ENCODE data around the gene NCF4.

Gene NCF4

DNA sequence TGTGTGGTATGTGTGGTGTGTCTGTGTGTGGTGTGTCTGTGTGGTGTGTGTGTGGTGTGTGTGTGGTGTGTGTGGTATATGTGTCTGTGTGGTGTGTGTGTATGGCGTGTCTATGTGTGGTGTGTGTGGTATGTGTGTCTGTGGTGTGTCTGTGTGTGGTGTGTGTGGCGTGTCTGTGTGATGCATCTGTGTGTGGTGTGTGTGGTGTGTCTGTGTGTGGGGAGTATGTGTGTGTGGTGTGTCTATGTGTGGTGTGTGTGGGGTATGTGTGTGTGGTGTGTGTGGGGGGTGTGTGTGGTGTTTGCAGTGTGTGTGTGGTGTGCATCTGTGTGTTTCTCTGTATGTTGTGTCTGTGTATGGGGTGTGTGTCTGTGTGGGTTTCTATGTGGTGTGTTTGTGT, 36.2 kb upstream of the NCF4 start:
- H3K36me3 ChIP-seq (ENCODE audit: control insufficient read depth, insufficient read depth, low read length), result no peaks in the 10 kb centered on the region
- H3K27me3 ChIP-seq (ENCODE audit: control insufficient read depth, insufficient read depth, low read length), result peaks cover 20% of the 10 kb centered on the region
- no peak overlapping the region for H3K4me3 ChIP-seq (ENCODE audit: low read length)
- H3K4me1 ChIP-seq (ENCODE audit: control insufficient read depth, insufficient read depth, low read length), result no peaks in the 10 kb centered on the region
- no peak overlapping the region for H3K9ac ChIP-seq (ENCODE audit: low read length)
- no peaks in the 10 kb centered on the region for H3K9me3 ChIP-seq (ENCODE audit: control insufficient read depth, low read length)

DNA sequence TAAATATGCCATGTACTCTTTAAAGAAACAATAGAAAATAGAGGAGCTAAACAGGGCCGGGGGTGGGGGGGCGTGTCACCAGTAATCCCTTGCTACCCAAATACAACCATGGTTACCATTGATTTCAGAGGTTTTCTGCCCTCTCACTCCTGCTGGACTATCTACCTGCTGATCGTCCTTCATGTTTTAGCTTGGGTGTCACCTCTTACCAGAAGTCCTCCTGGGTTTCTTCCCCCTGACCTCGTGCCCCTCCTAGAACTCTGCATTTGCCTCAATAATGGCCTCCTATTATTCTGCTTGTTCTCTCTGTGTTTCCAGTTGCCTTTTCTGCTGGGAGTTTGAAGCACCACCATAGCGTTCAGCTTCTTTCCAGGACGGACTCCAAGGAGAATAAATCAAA, 34.5 kb upstream of the NCF4 start:
- no peaks in the 10 kb centered on the region for H3K36me3 ChIP-seq (ENCODE audit: control insufficient read depth, insufficient read depth, low read length)
- H3K9me3 ChIP-seq (ENCODE audit: control insufficient read depth, low read length), result no peaks in the 10 kb centered on the region
- no peaks in the 10 kb centered on the region for H3K4me1 ChIP-seq (ENCODE audit: control insufficient read depth, insufficient read depth, low read length)
- H3K4me3 ChIP-seq (ENCODE audit: low read length), result no peak overlapping the region
- H3K9ac ChIP-seq (ENCODE audit: low read length), result no peak overlapping the region
- peaks cover 11% of the 10 kb centered on the region for H3K27me3 ChIP-seq (ENCODE audit: control insufficient read depth, insufficient read depth, low read length)

DNA sequence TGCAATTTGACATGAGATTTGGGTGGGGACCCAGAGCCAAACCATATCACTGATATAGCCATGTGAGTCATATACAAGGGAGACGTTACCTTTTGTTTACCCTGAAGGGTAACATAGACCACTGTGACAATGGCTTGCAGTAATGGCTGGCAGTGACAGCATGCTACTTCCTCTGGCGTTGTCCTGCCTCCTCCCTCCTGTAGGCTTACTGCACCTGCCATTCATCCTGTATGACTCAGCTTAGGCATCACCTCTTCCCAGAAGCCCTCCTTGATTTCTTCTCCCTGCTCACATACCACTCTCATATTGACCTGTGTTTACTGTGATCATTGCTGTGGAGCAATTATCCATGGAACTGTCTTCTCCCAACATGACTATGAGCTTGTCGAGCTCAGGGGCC, 32.0 kb upstream of the NCF4 start:
- Histone ChIP-seq H3K36me3 (ENCODE audit: control insufficient read depth, insufficient read depth, low read length) (no peaks in the 10 kb centered on the region), H3K9ac (ENCODE audit: low read length) (no peak overlapping the region), H3K4me3 (ENCODE audit: low read length) (no peak overlapping the region), H3K27me3 (ENCODE audit: control insufficient read depth, insufficient read depth, low read length) (peaks cover 6% of the 10 kb centered on the region), H3K9me3 (ENCODE audit: control insufficient read depth, low read length) (no peaks in the 10 kb centered on the region), H3K4me1 (ENCODE audit: control insufficient read depth, insufficient read depth, low read length) (no peaks in the 10 kb centered on the region)

DNA sequence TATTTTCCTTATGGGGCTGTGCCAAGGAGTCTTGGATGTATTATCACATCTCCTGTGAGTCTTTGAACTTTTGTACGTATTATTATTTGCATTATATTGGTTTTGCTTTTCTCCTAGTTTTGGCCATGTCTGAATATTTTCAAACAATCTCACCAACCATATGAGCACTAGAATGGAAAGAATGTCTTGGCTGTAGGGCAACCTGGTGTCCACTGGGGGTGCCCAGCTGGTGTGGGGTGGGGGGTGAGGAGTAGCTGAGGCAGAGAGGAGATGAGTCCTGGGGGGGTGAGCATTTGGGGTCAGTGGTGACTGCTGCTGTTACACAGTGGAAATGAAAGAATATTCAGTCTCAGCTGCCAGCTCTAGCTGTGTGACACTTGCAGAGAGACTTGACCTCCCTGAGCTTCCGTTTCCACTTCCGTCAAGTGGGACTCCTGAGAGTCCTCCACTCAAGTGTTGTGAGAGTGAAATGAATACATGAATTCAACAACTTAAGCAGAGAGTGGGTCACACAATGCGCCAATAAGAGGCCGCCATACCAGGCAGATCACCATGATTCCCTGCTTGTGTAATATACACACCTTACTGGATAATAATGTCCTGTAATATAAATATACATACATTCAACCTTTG, 31.3 kb upstream of the NCF4 start:
- no peak overlapping the region for H3K4me3 ChIP-seq (ENCODE audit: low read length)
- H3K9ac ChIP-seq (ENCODE audit: low read length), result no peak overlapping the region
- no peaks in the 10 kb centered on the region for H3K4me1 ChIP-seq (ENCODE audit: control insufficient read depth, insufficient read depth, low read length)
- no peaks in the 10 kb centered on the region for H3K36me3 ChIP-seq (ENCODE audit: control insufficient read depth, insufficient read depth, low read length)
- no peaks in the 10 kb centered on the region for H3K9me3 ChIP-seq (ENCODE audit: control insufficient read depth, low read length)
- peaks cover 6% of the 10 kb centered on the region for H3K27me3 ChIP-seq (ENCODE audit: control insufficient read depth, insufficient read depth, low read length)

DNA sequence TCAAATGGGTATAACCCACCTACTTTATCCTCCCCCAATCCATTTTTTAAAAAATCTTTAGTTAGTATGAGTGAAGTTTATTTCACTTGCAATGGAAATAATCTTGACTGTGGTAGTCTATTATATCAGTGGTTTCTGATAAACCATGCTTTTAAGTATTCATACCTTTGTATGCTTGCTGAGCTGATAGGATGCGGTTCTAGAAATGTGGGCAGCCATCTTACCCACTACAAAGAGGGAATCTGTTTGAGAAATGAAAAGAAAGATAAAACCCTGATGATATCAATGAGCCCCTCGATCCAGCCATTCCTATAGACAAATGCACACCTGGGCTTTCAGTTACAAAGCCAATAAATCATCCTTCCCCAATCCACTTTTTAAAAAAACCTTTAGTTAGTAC, 30.2 kb upstream of the NCF4 start:
- Histone ChIP-seq H3K4me1 (ENCODE audit: control insufficient read depth, insufficient read depth, low read length) (no peaks in the 10 kb centered on the region), H3K4me3 (ENCODE audit: low read length) (no peak overlapping the region), H3K9me3 (ENCODE audit: control insufficient read depth, low read length) (no peaks in the 10 kb centered on the region), H3K9ac (ENCODE audit: low read length) (no peak overlapping the region), H3K27me3 (ENCODE audit: control insufficient read depth, insufficient read depth, low read length) (peaks cover 6% of the 10 kb centered on the region), H3K36me3 (ENCODE audit: control insufficient read depth, insufficient read depth, low read length) (no peaks in the 10 kb centered on the region)

DNA sequence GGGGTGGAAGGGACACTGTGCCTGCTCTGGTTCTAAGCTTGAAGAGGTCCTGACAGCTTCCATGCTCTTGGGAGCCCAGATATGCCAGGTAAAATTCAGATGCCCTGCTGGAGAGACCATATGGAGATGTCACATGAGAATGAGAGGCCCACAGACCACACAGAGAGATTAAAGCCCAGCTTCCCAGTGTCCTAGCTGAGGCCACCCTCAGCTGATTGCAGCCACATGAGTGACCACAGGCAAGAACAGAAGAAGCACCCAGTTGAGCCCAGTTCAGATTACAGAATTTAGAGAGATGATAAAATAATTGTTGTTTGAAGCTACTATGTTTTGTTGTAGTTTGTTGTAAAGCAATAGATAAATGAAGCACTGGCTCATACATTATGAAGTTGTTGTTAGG, 29.6 kb upstream of the NCF4 start:
- no peak overlapping the region for H3K9ac ChIP-seq (ENCODE audit: low read length)
- H3K27me3 ChIP-seq (ENCODE audit: control insufficient read depth, insufficient read depth, low read length), result peaks cover 6% of the 10 kb centered on the region
- no peaks in the 10 kb centered on the region for H3K9me3 ChIP-seq (ENCODE audit: control insufficient read depth, low read length)
- H3K4me3 ChIP-seq (ENCODE audit: low read length), result no peak overlapping the region
- H3K4me1 ChIP-seq (ENCODE audit: control insufficient read depth, insufficient read depth, low read length), result no peaks in the 10 kb centered on the region
- H3K36me3 ChIP-seq (ENCODE audit: control insufficient read depth, insufficient read depth, low read length), result no peaks in the 10 kb centered on the region

DNA sequence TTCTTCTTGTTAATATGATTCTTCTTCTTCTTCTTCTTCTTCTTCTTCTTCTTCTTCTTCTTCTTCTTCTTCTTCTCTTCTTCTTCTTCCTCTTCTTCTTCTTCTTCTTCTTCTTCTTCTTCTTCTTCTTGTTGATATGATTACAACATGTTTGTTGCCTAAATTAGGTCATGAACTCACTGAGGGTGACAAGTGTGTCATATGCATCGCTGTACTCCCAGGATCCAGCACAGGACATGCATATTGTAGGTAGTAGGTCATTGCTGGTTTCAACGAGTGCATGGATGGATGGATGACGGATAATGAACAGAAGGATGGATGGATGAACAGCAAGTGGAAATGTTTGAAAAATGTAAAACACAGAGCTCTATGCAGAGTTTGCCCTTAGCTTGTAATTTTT, 29.1 kb upstream of the NCF4 start:
- Histone ChIP-seq H3K9ac (ENCODE audit: low read length) (no peak overlapping the region), H3K9me3 (ENCODE audit: control insufficient read depth, low read length) (no peaks in the 10 kb centered on the region), H3K27me3 (ENCODE audit: control insufficient read depth, insufficient read depth, low read length) (peaks cover 6% of the 10 kb centered on the region), H3K4me3 (ENCODE audit: low read length) (no peak overlapping the region), H3K36me3 (ENCODE audit: control insufficient read depth, insufficient read depth, low read length) (no peaks in the 10 kb centered on the region), H3K4me1 (ENCODE audit: control insufficient read depth, insufficient read depth, low read length) (no peaks in the 10 kb centered on the region)

DNA sequence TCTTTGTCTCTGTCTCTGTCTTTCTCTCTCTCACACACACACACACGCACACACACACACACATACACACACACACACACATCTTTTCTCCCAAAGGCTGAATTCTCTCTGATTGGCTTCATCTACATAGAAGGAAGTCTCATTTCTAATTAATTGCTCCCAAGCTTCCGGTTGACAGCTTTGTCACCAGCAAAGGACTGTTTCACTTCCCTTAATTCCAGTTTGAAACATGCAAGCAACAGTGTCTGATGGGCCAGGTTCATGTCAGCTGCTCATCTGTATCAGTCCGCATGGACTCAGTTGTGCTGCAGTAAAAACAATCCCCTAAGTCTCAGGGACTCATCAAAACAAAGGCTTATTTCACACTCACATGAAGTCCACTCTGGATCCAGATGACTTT, 27.7 kb upstream of the NCF4 start:
- Histone ChIP-seq H3K9ac (ENCODE audit: low read length) (no peak overlapping the region), H3K36me3 (ENCODE audit: control insufficient read depth, insufficient read depth, low read length) (no peaks in the 10 kb centered on the region), H3K4me3 (ENCODE audit: low read length) (no peak overlapping the region), H3K4me1 (ENCODE audit: control insufficient read depth, insufficient read depth, low read length) (no peaks in the 10 kb centered on the region), H3K27me3 (ENCODE audit: control insufficient read depth, insufficient read depth, low read length) (peaks cover 6% of the 10 kb centered on the region), H3K9me3 (ENCODE audit: control insufficient read depth, low read length) (no peaks in the 10 kb centered on the region)

DNA sequence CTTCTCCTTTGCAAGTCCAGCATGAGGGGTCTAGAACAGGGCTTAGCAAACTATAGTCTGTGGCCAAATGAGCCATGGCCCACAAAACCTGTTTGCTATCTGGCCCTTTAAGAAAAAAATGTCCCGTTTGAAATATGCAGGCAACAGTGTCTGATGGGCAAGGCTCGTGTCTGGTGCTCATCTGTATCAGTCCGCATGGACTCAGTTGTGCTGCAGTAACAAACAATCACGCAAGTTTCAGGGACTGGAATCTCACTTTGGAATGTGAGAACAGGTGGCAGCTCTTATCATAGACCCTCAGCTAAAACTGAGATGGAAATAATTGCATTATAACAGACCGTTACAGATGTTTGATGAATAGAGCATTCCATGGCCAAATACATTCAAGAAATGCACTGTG, 24.9 kb upstream of the NCF4 start:
- H3K27me3 ChIP-seq (ENCODE audit: control insufficient read depth, insufficient read depth, low read length), result peaks cover 8% of the 10 kb centered on the region
- no peak overlapping the region for H3K4me3 ChIP-seq (ENCODE audit: low read length)
- H3K36me3 ChIP-seq (ENCODE audit: control insufficient read depth, insufficient read depth, low read length), result no peaks in the 10 kb centered on the region
- H3K4me1 ChIP-seq (ENCODE audit: control insufficient read depth, insufficient read depth, low read length), result no peaks in the 10 kb centered on the region
- no peak overlapping the region for H3K9ac ChIP-seq (ENCODE audit: low read length)
- H3K9me3 ChIP-seq (ENCODE audit: control insufficient read depth, low read length), result no peaks in the 10 kb centered on the region

DNA sequence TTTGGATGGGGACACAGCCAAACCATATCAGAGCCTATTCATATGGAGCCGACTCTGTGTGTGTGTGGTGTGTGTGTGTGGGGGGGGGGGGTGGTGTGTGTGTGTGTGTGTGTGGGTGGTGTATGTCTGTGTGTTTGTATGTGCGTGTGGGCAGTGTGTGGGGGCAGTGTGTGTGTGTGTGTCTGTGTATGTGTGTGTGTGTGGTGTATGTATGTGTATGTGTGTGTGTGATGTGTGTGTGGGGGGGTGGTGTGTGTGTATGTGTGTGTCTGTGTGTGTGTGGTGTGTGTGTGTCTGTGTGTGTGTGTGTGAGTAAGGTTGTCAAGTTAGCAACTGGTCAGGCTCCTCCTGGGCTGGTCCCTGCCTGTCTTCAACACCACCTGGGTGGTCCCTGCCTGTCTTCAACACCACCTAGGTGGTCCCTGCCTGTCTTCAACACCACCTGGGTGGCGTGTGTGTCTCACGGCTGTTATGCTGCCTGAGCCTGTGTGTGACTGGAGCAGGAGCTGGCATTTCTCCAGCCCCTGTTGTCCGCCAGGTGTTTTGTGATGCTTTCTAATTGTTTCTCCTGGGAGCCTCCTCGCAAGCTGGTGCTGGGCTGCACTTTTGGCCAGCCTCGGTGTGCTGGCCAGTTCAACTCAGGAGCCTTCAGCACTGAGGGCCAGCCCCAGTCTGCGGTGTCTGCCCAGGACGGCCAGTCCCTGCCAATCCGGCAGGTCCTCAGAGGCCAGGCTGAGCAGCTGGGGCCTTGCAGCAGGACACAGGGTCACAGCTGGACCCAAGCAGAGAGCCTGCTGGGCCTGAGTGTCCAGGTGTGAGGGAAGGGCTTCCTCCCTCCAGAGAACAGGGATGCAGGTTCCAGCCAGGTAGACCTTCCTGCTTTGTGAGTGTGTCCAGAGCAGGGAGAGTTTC, 22.4 kb upstream of the NCF4 start:
- H3K36me3 ChIP-seq (ENCODE audit: control insufficient read depth, insufficient read depth, low read length), result no peaks in the 10 kb centered on the region
- no peak overlapping the region for H3K9ac ChIP-seq (ENCODE audit: low read length)
- H3K9me3 ChIP-seq (ENCODE audit: control insufficient read depth, low read length), result no peaks in the 10 kb centered on the region
- no peaks in the 10 kb centered on the region for H3K4me1 ChIP-seq (ENCODE audit: control insufficient read depth, insufficient read depth, low read length)
- H3K4me3 ChIP-seq (ENCODE audit: low read length), result no peak overlapping the region
- H3K27me3 ChIP-seq (ENCODE audit: control insufficient read depth, insufficient read depth, low read length), result peaks cover 8% of the 10 kb centered on the region

DNA sequence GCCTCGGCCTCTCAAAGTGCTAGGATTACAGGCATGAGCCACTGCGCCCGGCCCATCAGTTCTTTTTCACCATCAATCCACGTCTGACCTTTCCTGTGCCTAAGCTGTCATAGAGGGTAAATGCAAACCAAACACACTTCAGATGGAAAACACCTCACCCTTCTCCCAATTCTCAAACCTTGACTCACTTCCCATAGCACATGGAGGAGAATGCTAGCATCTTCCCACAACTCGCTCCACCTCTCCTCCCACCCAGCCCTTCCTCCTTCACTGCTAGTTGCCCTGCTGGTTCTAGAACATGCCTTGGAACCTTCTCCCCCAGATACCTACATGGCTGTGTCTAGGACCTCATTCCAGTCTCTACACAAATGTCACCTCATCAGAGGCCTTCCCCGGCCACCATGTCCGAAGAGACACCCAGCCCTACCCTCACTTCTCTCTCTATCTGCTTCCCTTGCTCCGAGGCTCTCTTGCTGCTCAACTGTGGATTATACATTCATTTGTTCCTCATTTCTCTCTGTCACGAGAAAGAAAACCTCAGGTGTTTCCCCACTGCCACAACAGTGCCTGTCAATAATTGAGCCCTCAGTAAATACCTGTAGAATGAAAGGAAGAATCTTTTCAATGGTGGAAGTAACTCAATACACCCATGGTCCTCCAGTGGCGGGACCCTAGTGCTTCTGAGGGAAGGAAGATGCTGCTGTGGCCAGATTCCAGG, 21.3 kb upstream of the NCF4 start:
- Histone ChIP-seq H3K4me3 (ENCODE audit: low read length) (no peak overlapping the region), H3K4me1 (ENCODE audit: control insufficient read depth, insufficient read depth, low read length) (no peaks in the 10 kb centered on the region), H3K9ac (ENCODE audit: low read length) (no peak overlapping the region), H3K9me3 (ENCODE audit: control insufficient read depth, low read length) (no peaks in the 10 kb centered on the region), H3K36me3 (ENCODE audit: control insufficient read depth, insufficient read depth, low read length) (no peaks in the 10 kb centered on the region), H3K27me3 (ENCODE audit: control insufficient read depth, insufficient read depth, low read length) (peaks cover 8% of the 10 kb centered on the region)

DNA sequence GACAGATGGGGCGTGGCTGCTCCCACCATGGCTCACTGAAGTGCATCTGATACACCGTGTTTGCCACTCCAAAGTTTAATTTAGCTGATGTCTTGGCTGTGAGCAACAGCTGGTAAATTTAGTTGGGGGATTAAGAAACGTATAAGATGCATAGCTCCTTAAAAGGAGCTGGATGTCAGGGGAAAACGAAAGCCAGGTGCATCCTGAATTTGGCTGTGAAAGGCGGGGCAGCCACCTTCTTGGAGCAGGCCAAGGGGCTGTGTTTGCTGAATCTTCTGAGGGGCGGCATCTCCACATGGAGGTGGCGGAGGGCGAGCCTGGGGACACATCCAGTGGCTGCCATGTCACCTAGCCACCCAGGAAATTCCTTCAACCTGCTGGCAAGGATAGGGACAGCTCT, 20.7 kb upstream of the NCF4 start:
- no peaks in the 10 kb centered on the region for H3K9me3 ChIP-seq (ENCODE audit: control insufficient read depth, low read length)
- H3K27me3 ChIP-seq (ENCODE audit: control insufficient read depth, insufficient read depth, low read length), result peaks cover 8% of the 10 kb centered on the region
- H3K4me1 ChIP-seq (ENCODE audit: control insufficient read depth, insufficient read depth, low read length), result no peaks in the 10 kb centered on the region
- H3K9ac ChIP-seq (ENCODE audit: low read length), result no peak overlapping the region
- H3K36me3 ChIP-seq (ENCODE audit: control insufficient read depth, insufficient read depth, low read length), result no peaks in the 10 kb centered on the region
- H3K4me3 ChIP-seq (ENCODE audit: low read length), result no peak overlapping the region
